HG02943 (cell line): ENCODE measurements around the gene DGCR2.
"Not testable (repeated sequence)": the region's sequence is repeated elsewhere in the genome, so short reads cannot be mapped to it uniquely, and the experiment has no call there.

Experiments used
- ATAC-seq: cut with Tn5 transposase; IDR thresholded peaks from one replicate; pipeline ENCODE4 v1.9.1; 2021; ENCODE audit warnings: mild to moderate bottlenecking, low read depth, moderate library complexity; ENCODE audit not compliant: unreplicated experiment

The DGCR2 gene

DNA sequence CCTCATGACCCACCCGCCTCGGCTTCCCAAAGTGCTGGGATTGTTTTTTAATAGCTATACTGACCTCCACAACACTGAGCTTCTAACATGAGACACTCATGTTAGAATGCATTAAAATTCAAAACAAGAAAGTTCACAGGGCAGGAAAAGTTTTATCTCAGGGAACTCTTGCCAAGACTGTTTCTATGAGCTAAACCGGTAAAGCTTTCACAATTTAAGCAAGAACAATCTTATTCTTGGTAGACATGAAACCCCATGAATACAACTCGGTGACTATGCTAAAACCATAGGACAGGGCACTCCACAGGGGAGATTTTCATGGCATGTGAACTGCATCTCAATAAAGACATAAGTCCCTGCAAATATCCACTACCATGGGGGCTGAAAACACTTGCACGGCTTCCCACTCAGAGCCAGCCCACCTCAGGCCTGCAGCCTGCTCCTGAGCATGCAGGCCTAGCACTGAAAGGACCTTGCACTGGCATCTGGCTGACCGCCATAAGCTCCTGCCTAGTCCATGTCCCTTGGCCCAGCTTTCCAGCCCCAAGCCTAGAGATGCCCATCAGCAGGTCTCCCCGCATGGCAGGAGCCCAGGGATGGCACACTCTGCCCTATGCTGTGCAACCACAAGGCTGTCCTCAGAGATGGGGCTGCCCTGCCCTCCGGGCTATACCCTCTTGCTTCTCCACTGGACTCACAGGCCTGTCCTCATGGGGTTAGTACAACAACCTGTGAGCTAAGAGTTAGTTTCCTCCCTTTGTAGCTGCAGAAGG lies 58.4 kb downstream of the DGCR2 start:
- no peak for ATAC-seq

- no peak for ATAC-seq
Observed at GRCh38 chr22:19062943-19063308, 59.3 kb downstream of the DGCR2 start.

GRCh38 chr22:19062139-19062942 lies 59.9 kb downstream of the DGCR2 start:
- ATAC-seq, result no peak

- ATAC-seq, result no peak
Observed at GRCh38 chr22:19061471-19062138, 60.6 kb downstream of the DGCR2 start.

DNA sequence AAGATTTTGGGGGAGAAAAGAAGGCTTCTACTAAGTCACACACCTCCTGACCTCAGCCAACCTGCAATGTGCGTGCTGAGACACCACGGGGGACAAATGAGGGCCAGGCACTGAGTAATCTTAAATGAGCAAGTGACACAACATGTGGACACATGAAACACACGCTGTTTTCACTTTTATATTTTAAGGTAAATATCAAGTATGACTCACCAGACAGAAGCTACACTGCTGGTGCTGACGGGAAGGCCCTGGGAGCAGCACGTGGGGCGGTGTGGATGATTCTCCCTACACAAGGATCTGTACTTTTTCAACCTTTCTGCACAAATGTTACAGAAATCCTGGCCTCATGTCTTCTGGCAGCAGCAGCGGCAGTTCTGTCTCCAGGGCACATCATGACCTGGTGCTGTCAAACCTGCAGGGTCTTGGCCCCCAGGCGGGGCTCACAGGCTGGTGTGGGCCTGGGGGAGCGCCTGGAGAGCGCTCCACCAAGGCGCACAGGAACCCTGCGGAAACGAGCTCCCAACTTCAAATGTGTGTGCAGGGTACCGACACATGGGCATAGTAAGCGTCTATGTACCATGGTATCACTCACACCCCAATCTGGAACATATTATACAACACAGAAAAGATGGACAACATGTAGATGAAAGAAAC lies 61.7 kb downstream of the DGCR2 start:
- ATAC-seq, result no peak

DNA sequence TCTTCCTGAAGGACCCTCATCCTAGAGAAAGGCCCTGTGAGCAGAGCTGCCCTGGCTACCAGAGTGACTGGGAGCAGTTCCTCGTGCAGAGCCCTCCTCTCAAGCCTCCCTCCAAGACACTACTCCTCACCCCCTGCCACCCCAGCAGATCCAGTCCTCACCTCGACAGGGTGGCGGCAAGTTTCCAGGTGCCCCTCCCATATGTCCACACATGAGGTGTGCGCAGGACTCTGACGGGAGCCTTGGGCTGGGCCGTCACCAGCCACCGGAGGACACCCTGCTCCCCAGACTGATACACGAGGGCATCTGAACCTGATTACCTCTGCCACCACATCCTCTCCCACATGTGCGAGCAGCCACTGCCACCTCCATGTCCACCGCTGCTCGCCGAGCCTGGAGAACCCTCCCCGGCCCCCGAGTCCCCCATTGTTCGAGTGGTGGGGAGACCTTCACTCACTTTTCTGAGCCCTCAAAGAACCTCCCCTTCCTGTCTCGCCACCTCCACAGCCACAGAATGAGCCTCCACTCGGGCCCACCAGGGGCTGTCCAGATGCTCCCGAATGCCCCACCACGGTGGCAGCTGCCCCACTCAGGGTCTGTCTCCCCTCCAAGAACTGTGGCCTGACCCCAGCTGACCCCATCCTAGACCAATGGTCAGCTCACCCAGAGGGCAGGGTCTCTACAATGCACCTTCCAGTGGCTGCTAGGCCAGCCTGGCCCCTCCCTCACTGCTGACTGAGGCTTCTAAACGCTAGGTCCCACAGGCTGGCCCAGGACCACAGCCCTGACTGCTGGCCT lies 62.5 kb downstream of the DGCR2 start:
- no peak for ATAC-seq

DNA sequence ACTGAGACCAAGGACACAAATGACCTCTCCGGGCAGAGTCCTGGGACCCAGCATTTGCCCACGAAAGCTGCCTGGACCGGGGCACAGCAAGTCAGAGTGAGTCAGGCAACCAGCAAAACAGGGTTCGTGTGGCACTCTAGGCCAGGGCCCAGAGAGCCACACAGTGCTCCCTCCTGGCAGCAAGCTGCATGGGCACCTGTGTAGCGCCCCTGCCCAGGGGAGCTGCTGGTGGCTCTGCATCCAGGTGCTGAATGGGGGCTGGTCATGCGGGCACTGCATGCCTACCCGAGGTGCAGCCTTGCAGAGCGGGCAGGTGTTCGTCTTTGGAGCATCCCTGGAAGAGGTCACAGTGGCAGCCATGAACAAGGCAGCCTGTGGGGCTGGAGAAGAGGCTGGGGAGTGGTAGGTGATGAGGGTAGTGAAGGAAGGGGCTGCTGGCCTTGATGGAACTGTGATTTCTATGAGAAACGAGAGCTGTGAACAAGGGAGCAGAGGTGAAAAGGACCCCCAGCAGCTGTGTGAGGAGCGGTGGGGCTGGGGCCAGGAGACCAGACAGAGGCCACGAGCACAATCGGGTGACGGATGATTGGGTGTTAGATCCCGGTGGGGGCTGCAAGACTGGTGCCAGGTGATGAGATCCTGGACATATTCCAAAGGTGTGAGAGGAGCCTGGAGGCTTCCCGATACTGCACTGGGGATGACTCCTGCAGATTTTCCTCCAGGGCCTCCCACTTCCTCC lies 63.3 kb downstream of the DGCR2 start:
- ATAC-seq, result no peak

- no peak for ATAC-seq
Observed at GRCh38 chr22:19057999-19058491, 64.2 kb downstream of the DGCR2 start.

GRCh38 chr22:19057539-19057938 lies 64.7 kb downstream of the DGCR2 start:
- ATAC-seq, result no peak

GRCh38 chr22:19056951-19057401 lies 65.2 kb downstream of the DGCR2 start:
- no peak for ATAC-seq

DNA sequence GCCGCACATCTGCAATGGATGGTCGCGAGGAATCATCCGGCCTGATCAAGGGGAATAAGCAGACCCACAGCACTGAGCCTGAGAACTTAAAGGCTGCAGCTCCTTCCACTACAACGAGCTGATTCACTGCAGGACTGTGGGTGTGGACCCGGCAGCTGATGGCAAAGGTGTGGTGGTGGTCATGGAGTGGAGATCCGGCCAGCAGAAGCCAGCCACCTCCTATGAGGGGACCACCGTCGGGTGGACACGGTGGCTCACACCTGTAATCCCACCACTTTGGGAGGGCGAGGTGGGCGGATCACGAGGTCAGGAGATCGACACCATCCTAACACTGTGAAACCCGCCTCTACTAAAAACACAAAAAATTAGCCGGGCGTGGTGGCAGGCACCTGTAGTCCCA lies 66.4 kb downstream of the DGCR2 start:
- ATAC-seq, result no peak

- no peak for ATAC-seq
Observed at GRCh38 chr22:19052941-19053541, 69.2 kb downstream of the DGCR2 start.

- ATAC-seq, result no peak
Observed at GRCh38 chr22:19051381-19052072, 70.7 kb downstream of the DGCR2 start.

- ATAC-seq, result not testable (repeated sequence)
Observed at GRCh38 chr22:19050847-19051246, 71.4 kb downstream of the DGCR2 start.

DNA sequence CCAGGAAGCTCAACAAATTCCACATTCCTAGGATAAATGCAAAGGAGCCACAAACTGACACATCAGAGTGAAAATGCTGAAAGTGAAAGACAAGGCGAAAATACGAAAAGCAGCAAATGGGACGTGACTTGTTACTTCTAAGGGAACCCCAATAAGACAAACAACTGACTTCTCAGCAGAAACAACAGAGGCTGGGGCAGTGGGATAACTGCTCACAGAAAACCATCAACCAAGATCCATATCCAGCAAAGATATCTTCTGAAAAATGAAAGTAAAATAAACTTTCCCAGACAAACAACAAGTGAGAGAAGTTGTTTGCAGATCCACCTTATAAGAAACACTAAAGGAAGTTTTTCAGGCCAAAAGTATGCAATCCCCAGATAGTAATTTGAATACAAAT lies 72.1 kb downstream of the DGCR2 start:
- ATAC-seq, result no peak

GRCh38 chr22:19048531-19048930 lies 73.7 kb downstream of the DGCR2 start:
- no peak for ATAC-seq

DNA sequence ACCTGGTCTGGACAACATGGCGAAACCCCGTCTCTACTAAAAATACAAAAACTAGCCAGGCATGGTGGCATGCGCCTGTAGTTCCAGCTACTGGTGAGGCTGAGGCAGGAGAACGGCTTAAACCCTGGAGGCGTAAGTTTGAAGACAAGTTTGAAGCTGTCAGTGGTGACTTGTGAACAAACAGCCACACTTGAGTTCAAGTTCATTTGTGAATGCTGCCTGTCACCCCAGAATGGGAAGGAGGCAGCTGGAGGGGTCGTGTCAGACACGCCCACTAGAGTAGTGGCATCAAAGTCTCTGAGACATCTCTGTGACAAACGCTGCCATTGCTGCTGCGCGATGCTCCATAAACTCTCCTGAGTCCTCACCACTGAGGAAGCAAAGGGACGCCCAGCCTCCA lies 74.2 kb downstream of the DGCR2 start:
- no peak for ATAC-seq
